CD4-positive, alpha-beta T cell treated with Interleukin-17A for 1 hour (primary cell): ENCODE results near the gene SYNCRIP.
"Not testable (repeated sequence)": the region's sequence is repeated elsewhere in the genome, so short reads cannot be mapped to it uniquely, and the experiment has no call there.

ENCODE experiments used
- DNase-seq: peaks from one replicate; pipeline ENCODE4 v3.0.0-alpha.2; 2020

SYNCRIP gene

GRCh38 chr6:85642774-85643536 lies at the start of gene SYNCRIP:
Gene SYNCRIP, minus strand, starts transcription at chr6:85642886. Its CDS starts 1,447 bp downstream, at chr6:85641439.
- DNase-seq = peak; percentile 98

GRCh38 chr6:85691478-85691877 lies 48.8 kb upstream of the SYNCRIP start:
- no peak for DNase-seq

- no peak for DNase-seq
These were observed 47.4 kb upstream of the SYNCRIP start for GRCh38 chr6:85690071-85690470.

GRCh38 chr6:85685713-85686112 lies 43.0 kb upstream of the SYNCRIP start:
- DNase-seq = no peak

- DNase-seq = no peak
These were observed 42.1 kb upstream of the SYNCRIP start for GRCh38 chr6:85684809-85685171.

- DNase-seq = no peak
These were observed 41.6 kb upstream of the SYNCRIP start for GRCh38 chr6:85684133-85684808.

GRCh38 chr6:85681899-85682298 lies 39.2 kb upstream of the SYNCRIP start:
- not testable (repeated sequence) for DNase-seq

- no peak for DNase-seq
These were observed 37.7 kb upstream of the SYNCRIP start for GRCh38 chr6:85680388-85680787.

GRCh38 chr6:85679445-85680123 lies 36.9 kb upstream of the SYNCRIP start:
- no peak for DNase-seq

GRCh38 chr6:85678602-85679444 lies 36.1 kb upstream of the SYNCRIP start:
- DNase-seq = peak; percentile 99

- DNase-seq = no peak
These were observed 35.4 kb upstream of the SYNCRIP start for GRCh38 chr6:85678026-85678601.

- DNase-seq = peak; percentile 33
These were observed 34.7 kb upstream of the SYNCRIP start for GRCh38 chr6:85677234-85677956.

- peak; percentile 18 for DNase-seq
These were observed 33.5 kb upstream of the SYNCRIP start for GRCh38 chr6:85676086-85676729.

- peak; percentile 8 for DNase-seq
These were observed 32.5 kb upstream of the SYNCRIP start for GRCh38 chr6:85675030-85675819.

- peak; percentile 7 for DNase-seq
These were observed 31.9 kb upstream of the SYNCRIP start for GRCh38 chr6:85674604-85675003.

GRCh38 chr6:85673198-85674139 lies 30.8 kb upstream of the SYNCRIP start:
- no peak for DNase-seq

GRCh38 chr6:85672623-85673022 lies 29.9 kb upstream of the SYNCRIP start:
- DNase-seq = no peak

GRCh38 chr6:85672050-85672449 lies 29.4 kb upstream of the SYNCRIP start:
- DNase-seq = no peak

GRCh38 chr6:85670573-85670972 lies 27.9 kb upstream of the SYNCRIP start:
- DNase-seq = peak; percentile 6
